MM.1S (cell line): ENCODE measurements around the gene C16orf87.

Source experiments
- DNase-seq: peaks from one replicate; pipeline ENCODE4 v3.0.0-alpha.2; 2015
- H2AFZ ChIP-seq: fragments of 300-600 bp; sonication (generic); 2 replicates; pipeline ENCODE4 v1.6.0; 2016; ENCODE audit warnings: antibody characterized with exemption, low read length
- H3F3A ChIP-seq: fragments of 300-600 bp; sonication (generic); 2 replicates; pipeline ENCODE4 v1.6.1; 2016; ENCODE audit warnings: mild to moderate bottlenecking, antibody characterized with exemption, low read length, moderate library complexity, mixed read lengths; ENCODE audit not compliant: insufficient read depth
- H3K27ac ChIP-seq: fragments of 300-600 bp; sonication (generic); 2 replicates; pipeline ENCODE4 v1.5.1; 2016; ENCODE audit warnings: mild to moderate bottlenecking, low read length
- H3K27me3 ChIP-seq: fragments of 300-600 bp; sonication (generic); replicated peaks from 2 replicates; pipeline ENCODE4 v1.6.0; 2016; ENCODE audit warnings: low read length; ENCODE audit not compliant: insufficient read depth
- H3K36me3 ChIP-seq: fragments of 300-600 bp; sonication (generic); replicated peaks from 2 replicates; pipeline ENCODE4 v1.6.1; 2016; ENCODE audit warnings: mild to moderate bottlenecking, low read length, mixed read lengths; ENCODE audit not compliant: insufficient read depth
- H3K4me1 ChIP-seq: fragments of 300-600 bp; sonication (generic); 2 replicates; pipeline ENCODE4 v1.6.1; 2016; ENCODE audit warnings: low read length, mixed read lengths
- H3K4me2 ChIP-seq: fragments of 300-600 bp; sonication (generic); 2 replicates; pipeline ENCODE4 v1.6.0; 2016; ENCODE audit warnings: low read depth, low read length
- H3K4me3 ChIP-seq: fragments of 300-600 bp; sonication (generic); 2 replicates; pipeline ENCODE4 v1.5.1; 2016; ENCODE audit warnings: low read length, mixed read lengths
- H3K79me2 ChIP-seq: fragments of 300-600 bp; sonication (generic); 2 replicates; pipeline ENCODE4 v1.6.1; 2016; ENCODE audit warnings: mixed run types, low read length, mixed read lengths
- H3K9ac ChIP-seq: fragments of 300-600 bp; sonication (generic); 2 replicates; pipeline ENCODE4 v1.6.1; 2016; ENCODE audit warnings: low read length, mixed read lengths
- H3K9me2 ChIP-seq: fragments of 300-600 bp; sonication (generic); replicated peaks from 2 replicates; pipeline ENCODE4 v1.6.1; 2016; ENCODE audit warnings: mild to moderate bottlenecking, low read length, mixed read lengths; ENCODE audit not compliant: insufficient read depth
- H3K9me3 ChIP-seq: fragments of 300-600 bp; sonication (generic); replicated peaks from 2 replicates; pipeline ENCODE4 v1.6.1; 2016; ENCODE audit warnings: mild to moderate bottlenecking, low read length, mixed read lengths; ENCODE audit not compliant: insufficient read depth
- H4K20me1 ChIP-seq: fragments of 300-600 bp; sonication (generic); 2 replicates; pipeline ENCODE4 v1.6.1; 2016; ENCODE audit warnings: mild to moderate bottlenecking, low read length, moderate library complexity, mixed read lengths; ENCODE audit not compliant: insufficient read depth
- CTCF ChIP-seq: fragments of 300-600 bp; sonication (generic); IDR thresholded peaks from 2 replicates; pipeline ENCODE4 v1.5.1; 2016; ENCODE audit warnings: antibody characterized with exemption, low read length, mixed read lengths
- EZH2 ChIP-seq: fragments of 300-600 bp; sonication (generic); optimal IDR thresholded peaks from 2 replicates; pipeline ENCODE3; 2017; ENCODE audit warnings: low read depth, mild to moderate bottlenecking, antibody characterized with exemption, low read length, mixed read lengths
- EZH2phosphoT487 ChIP-seq: fragments of 300-600 bp; sonication (generic); IDR thresholded peaks from 2 replicates; pipeline ENCODE4 v1.6.1; 2018; ENCODE audit warnings: antibody characterized with exemption, low read length

The C16orf87 gene

GRCh38 chr16:46830417-46830901 is 521 bp downstream of the C16orf87 start:
- H3K4me1 ChIP-seq: peaks cover 18% of the 10 kb centered on the region; the same call in 1 of the 2 replicates
- peak; percentile 52 for DNase-seq
- peak overlapping the region; percentile 56; the same call in 1 of the 2 replicates for H3K27ac ChIP-seq
- no peaks in the 10 kb centered on the region for H3K27me3 ChIP-seq
- no peaks in the 10 kb centered on the region for H3K36me3 ChIP-seq
- TF ChIP-seq EZH2: no peak
- no peak for TF ChIP-seq EZH2phosphoT487
- TF ChIP-seq CTCF: no peak
- H3K9ac ChIP-seq: peak overlapping the region; percentile 80
- H4K20me1 ChIP-seq: no peaks in the 10 kb centered on the region
- H3K9me2 ChIP-seq: no peaks in the 10 kb centered on the region
- peak overlapping the region; percentile 82 for H2AFZ ChIP-seq
- peak overlapping the region; percentile 74 for H3K4me2 ChIP-seq
- peak overlapping the region; percentile 89 for H3K4me3 ChIP-seq
- peaks cover 51% of the 10 kb centered on the region for H3K79me2 ChIP-seq
- no peaks in the 10 kb centered on the region for H3K9me3 ChIP-seq
- peaks cover 19% of the 10 kb centered on the region; the same call in 1 of the 2 replicates for H3F3A ChIP-seq

GRCh38 chr16:46828943-46829342 is 2.0 kb downstream of the C16orf87 start:
- TF ChIP-seq CTCF: no peak
- no peak for TF ChIP-seq EZH2phosphoT487
- no peak for TF ChIP-seq EZH2
- Histone ChIP-seq H3K27ac (no peak overlapping the region), H3K9ac (no peak overlapping the region), H4K20me1 (no peaks in the 10 kb centered on the region), H3K4me1 (peaks cover 20% of the 10 kb centered on the region), H3K9me2 (no peaks in the 10 kb centered on the region), H3K9me3 (no peaks in the 10 kb centered on the region), H2AFZ (no peak overlapping the region), H3K4me2 (peak overlapping the region; percentile 74; the same call in 1 of the 2 replicates), H3K27me3 (no peaks in the 10 kb centered on the region), H3K79me2 (peaks cover 62% of the 10 kb centered on the region), H3K4me3 (peak overlapping the region; percentile 89; the same call in 1 of the 2 replicates), H3F3A (peaks cover 19% of the 10 kb centered on the region; the same call in 1 of the 2 replicates), H3K36me3 (0 out of 2 replicates have a peak, but pooled peaks cover 3% of the 10 kb centered on the region)
- no peak for DNase-seq

GRCh38 chr16:46828292-46828691 is 2.7 kb downstream of the C16orf87 start:
- Histone ChIP-seq H3F3A (peaks cover 19% of the 10 kb centered on the region), H3K79me2 (peaks cover 67% of the 10 kb centered on the region), H3K4me2 (0 out of 2 replicates have a peak overlapping the region, but pooled peaks have one; percentile 74), H3K27ac (no peak overlapping the region), H3K9me2 (no peaks in the 10 kb centered on the region), H3K27me3 (no peaks in the 10 kb centered on the region), H2AFZ (no peak overlapping the region), H4K20me1 (no peaks in the 10 kb centered on the region), H3K4me3 (no peak overlapping the region), H3K9me3 (no peaks in the 10 kb centered on the region), H3K36me3 (peaks cover 8% of the 10 kb centered on the region; the same call in 1 of the 2 replicates), H3K9ac (no peak overlapping the region), H3K4me1 (peaks cover 26% of the 10 kb centered on the region)
- no peak for TF ChIP-seq EZH2phosphoT487
- TF ChIP-seq EZH2: no peak
- no peak for TF ChIP-seq CTCF
- DNase-seq: no peak
